ENCODE data around the gene ACER1.
"Not testable (repeated sequence)": the region's sequence is repeated elsewhere in the genome, so short reads cannot be mapped to it uniquely, and the experiment has no call there.

The ACER1 gene

GRCh38 chr19:6355321-6356040 lies 22.1 kb upstream of the ACER1 start:
- not testable (repeated sequence) for DNase-seq

GRCh38 chr19:6354098-6354674 lies 20.8 kb upstream of the ACER1 start:
- DNase-seq: no peak

- no peak for DNase-seq
Measured at GRCh38 chr19:6352381-6353165, 19.2 kb upstream of the ACER1 start.

GRCh38 chr19:6350688-6351087 lies 17.3 kb upstream of the ACER1 start:
- DNase-seq: no peak

- DNase-seq: not testable (repeated sequence)
Measured at GRCh38 chr19:6349271-6349670, 15.9 kb upstream of the ACER1 start.

- DNase-seq: no peak
Measured at GRCh38 chr19:6343462-6343861, 10.1 kb upstream of the ACER1 start.

- DNase-seq: no peak
Measured at GRCh38 chr19:6340493-6341201, 7.2 kb upstream of the ACER1 start.

- no peak for DNase-seq
Measured at GRCh38 chr19:6334490-6335285, 1.3 kb upstream of the ACER1 start.

- DNase-seq: no peak
Measured at GRCh38 chr19:6326815-6327214, 6.6 kb downstream of the ACER1 start.

GRCh38 chr19:6325614-6326013 lies 7.8 kb downstream of the ACER1 start:
- no peak for DNase-seq

GRCh38 chr19:6324757-6325156 lies 8.7 kb downstream of the ACER1 start:
- DNase-seq: no peak

GRCh38 chr19:6322284-6322683 lies 11.1 kb downstream of the ACER1 start:
- no peak for DNase-seq

- no peak for DNase-seq
Measured at GRCh38 chr19:6319376-6319775, 14.0 kb downstream of the ACER1 start.

- DNase-seq: no peak
Measured at GRCh38 chr19:6318772-6319171, 14.6 kb downstream of the ACER1 start.

GRCh38 chr19:6315646-6316045 lies 17.8 kb downstream of the ACER1 start:
- DNase-seq: not testable (repeated sequence)

GRCh38 chr19:6313398-6313969 lies 19.9 kb downstream of the ACER1 start:
- no peak for DNase-seq

- DNase-seq: no peak
Measured at GRCh38 chr19:6312018-6312417, 21.4 kb downstream of the ACER1 start.

- DNase-seq: no peak
Measured at GRCh38 chr19:6298413-6298812, 35.0 kb downstream of the ACER1 start.

- DNase-seq: no peak
Measured at GRCh38 chr19:6297202-6297601, 36.2 kb downstream of the ACER1 start.

- no peak for DNase-seq
Measured at GRCh38 chr19:6292006-6292405, 41.4 kb downstream of the ACER1 start.

- DNase-seq: no peak
Measured at GRCh38 chr19:6288737-6289136, 44.7 kb downstream of the ACER1 start.

- no peak for DNase-seq
Measured at GRCh38 chr19:6287269-6287885, 46.0 kb downstream of the ACER1 start.

All from activated CD8-positive, alpha-beta memory T cell treated with anti-CD3 and anti-CD28 coated beads, Interleukin-2, amount 50 U/mL, for 4 hours (primary cell).